CD4-positive, alpha-beta T cell treated with Interleukin-12 subunit alpha and Interleukin-12 subunit beta, for 1 hour (primary cell): ENCODE measurements around the gene RTBDN.

ENCODE experiments used
- DNase-seq: peaks from one replicate; pipeline ENCODE4 v3.0.0-alpha.2; 2020

Gene RTBDN

DNA sequence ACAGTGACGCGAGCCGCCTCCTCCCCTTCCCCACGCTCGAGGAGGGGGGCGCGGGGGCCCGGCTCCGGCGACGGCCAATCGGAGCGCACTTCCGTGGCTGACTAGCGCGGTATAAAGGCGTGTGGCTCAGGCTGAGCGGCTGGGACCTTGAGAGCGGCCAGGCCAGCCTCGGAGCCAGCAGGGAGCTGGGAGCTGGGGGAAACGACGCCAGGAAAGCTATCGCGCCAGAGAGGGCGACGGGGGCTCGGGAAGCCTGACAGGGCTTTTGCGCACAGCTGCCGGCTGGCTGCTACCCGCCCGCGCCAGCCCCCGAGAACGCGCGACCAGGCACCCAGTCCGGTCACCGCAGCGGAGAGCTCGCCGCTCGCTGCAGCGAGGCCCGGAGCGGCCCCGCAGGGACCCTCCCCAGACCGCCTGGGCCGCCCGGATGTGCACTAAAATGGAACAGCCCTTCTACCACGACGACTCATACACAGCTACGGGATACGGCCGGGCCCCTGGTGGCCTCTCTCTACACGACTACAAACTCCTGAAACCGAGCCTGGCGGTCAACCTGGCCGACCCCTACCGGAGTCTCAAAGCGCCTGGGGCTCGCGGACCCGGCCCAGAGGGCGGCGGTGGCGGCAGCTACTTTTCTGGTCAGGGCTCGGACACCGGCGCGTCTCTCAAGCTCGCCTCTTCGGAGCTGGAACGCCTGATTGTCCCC is 42.9 kb downstream of the RTBDN start, which contains the start of gene JUNB:
Gene JUNB (plus strand): TSS at position 142 of the 706 bp plus-strand sequence. CDS start 286 bp downstream, at position 428.
- peak; percentile 99 for DNase-seq

DNA sequence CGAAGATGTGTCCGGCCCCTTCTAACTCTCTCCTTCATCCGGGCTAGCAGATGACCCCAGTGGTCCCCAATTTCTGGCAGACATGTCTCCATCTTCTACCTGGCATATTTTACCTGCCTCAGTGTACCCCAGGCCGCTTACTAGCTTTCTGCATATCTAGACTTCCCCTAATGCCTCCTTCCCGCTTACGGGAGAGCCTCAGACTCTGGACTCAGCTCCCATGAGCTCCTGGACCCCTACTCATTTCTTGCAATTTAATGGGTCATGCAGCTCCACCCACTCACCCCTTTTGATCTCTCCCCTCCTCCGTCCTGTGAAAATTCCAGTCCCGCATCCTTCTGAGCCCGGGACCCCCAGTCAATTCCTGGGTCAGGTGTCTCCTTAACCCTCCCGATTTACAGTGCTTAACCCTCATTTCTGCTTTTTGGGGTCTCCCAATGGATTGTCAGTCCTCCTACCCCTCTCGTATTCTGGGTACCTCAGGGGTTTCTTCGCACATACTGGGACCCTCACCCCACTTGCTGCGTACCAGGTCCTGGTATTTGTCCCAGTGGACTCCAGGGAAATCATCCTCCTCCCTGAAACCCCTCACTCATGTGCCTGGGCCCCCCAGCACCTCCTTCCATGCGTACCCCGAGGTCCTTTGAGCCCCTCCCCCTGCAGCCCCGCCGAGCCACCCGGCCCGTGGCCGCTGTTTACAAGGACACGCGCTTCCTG is 43.6 kb downstream of the RTBDN start:
- DNase-seq: peak; percentile 36

DNA sequence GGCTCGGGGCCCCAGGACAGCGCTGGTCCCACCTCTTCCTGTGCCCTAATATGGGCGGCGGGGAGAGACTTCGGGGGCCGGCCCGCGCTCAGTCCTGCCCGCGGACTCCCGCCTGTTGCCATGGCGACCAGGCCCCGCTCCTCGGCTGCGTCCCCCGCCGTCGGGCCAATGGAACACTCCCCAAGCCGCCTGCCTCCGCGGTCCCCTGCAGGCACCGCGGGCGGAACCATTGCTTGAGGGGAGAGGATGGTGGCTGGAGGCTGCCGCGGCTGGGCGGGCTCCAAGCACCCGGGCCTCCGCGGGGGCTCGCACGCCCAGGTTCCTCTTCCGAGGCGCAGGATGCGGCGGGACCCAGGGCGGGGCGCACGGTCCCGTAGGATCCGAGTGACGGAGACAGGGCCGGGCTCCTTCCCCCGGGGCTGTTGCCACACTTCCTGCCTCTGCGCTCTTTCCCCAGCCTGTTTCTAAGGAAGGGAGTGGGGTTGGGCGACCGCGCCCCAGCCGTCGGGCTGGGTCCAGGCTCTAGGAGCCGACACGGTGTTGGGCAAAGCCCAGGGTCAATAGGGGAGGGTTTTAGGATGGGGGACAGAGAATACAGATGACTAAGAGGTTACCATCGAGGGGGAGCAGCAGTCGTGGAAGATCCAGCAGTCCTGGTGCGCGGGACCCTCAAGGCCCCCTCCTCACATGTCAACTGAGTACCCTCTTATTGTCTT is 44.3 kb downstream of the RTBDN start:
- DNase-seq: peak; percentile 98

DNA sequence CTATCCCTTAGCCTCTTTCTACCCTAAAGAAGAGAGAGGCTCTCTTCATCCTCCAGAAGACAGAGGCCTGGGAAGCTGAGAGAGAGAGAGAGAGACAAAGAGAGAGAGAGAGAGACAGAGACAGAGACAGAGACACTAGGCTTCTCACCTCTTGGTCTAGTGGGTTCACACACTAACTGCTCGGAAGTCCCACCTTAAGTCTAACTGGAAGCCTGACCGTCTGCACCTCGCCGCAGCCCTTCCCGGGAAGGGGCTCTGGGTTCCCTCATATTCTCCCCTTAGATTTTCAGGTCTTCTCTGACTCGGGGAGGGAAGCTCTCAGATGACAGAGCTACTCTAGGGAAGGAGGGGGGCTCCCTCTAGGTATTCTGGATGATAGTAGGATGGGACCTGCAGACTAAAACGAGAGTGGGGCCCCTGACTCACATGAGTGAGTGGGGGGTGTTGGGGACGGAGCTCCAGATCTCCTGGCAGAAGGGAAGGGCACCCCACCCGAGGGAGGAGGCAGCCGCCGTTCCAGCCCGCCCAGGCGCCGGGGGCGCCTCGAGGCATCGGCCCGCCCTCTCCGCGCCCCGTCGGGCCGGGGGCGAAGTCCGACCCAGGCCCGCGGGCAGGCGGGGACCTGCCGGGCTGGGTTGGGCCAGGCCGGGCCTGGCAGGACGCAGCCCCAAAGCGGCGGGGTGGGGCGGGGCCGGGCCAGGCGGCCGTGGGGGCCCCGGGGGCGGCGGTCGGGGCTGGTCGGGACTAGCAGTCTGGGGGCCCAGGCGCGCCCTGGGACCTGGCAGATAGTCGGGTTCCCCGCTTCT is 45.1 kb downstream of the RTBDN start:
- DNase-seq: no peak

DNA sequence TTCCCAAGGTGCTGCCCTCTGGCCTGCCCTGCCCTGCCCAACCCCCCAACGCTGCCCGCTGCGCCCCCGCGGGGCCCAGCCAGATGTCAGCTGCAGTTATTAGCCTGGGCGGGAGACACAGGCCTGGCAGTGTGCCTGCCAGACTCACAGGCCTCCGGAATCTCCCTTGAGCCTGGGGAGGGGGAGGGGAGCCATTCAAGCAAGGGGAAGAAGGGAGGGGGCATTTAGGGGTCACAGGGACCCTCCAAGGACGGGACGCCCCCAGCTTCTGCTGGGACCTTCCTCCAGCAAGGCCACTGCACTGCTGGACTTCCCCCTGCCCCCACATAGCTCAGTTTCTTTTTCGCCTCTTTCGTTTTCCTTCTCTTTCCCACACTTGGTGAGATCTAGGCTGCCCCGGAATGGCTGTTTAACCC is 45.7 kb downstream of the RTBDN start:
- DNase-seq: peak; percentile 81

DNA sequence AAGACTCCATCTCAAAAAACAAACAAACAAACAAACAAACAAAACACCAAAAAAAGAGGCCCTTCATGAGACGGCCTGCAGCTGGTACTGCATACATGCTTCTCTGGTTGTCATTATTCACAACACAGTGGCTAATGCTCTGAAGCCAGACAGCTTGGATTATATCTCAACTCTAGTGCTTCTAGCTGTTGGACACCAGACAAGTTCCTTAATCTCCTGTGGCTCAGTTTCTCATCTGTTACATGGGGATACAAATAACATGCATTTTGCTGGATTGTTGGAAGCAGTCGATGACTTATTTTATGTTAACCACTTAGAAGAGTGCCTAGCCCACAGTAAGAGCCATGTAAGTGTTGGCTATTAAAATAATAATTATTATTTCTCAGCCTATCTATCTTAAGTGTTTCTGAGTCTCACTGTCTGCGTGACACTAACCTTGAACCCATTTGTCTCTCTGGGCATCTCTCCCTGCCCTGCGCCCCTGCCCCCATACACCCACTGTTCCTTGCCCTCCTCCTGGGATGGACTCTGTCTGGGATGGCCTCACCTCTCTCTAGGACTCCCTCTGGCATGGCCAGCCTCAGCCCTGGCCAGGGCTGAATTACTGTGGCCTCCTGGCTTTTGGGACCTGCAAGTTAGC is 46.2 kb downstream of the RTBDN start:
- DNase-seq: no peak

DNA sequence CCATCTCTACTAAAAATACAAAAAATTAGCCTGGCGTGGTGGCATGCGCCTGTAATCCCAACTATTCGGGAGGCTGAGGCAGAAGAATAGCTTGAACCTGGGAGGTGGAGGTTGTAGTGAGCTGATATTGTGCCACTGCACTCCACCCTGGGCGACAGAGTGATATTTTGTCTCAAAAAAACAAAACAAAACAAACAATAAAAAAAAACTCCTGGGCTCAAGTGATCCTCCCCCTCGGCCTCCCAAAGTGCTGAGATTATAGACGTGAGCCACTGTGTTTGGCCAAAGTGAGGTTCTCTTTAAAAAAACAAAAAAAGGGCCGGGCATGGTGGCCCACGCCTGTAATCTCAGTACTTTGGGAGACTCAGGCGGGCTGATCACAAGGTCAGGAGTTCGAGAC is 46.9 kb downstream of the RTBDN start:
- DNase-seq: no peak

DNA sequence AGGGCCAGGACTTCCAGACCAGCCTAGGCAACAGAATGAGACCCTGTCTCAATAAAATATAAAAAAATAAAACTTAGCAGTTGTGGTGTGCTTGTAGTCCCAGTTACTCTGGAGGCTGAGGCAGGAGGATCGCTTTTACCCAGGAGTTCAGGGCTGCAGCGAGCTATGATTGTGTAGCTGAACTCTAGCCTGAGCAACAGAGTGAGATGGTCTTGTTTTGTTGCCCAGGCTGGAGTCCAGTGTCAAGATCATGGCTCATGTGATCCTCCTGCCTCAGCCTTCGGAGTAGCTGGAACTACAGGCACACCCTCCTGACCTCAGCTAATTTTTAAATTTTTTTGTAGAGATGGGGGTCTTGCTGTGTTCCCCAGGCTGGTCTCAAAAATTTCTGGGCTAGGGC is 47.4 kb downstream of the RTBDN start:
- DNase-seq: no peak

DNA sequence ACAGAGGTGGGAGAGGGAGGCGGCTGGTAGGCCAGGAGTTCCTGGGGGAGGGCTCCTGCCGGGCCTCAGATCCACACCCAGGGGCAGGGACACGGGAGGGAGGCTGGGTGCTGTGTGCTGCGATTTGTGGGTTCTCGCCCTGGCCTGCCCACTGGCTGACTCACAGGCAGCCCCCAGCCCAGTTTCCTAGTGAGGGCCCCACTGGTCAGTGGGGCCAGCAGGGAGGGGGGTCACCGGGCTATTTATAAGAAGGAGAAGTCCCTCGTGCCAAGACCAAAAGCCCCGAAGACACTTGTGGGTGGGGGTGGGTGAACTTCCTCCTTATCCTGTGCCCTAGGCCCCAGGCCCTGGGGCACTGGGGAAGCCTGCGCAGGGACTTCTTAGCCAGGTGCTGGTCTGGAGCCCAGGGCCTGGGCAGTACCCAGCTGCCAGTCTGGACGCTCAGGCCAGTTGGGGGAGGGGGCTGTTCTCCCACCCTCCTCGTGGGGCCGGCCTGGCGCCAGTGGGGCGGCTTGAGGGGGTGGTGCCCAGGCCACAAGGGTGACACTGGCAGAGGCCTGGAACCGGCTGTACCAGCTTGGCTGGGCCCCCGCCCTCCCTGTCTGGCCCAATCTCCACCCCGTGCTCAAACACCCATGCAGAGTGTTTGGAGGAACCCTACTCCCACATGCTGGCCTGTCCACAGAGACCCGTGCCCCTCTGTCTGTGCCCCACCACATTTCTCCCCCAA is 48.1 kb downstream of the RTBDN start:
- peak; percentile 42 for DNase-seq

DNA sequence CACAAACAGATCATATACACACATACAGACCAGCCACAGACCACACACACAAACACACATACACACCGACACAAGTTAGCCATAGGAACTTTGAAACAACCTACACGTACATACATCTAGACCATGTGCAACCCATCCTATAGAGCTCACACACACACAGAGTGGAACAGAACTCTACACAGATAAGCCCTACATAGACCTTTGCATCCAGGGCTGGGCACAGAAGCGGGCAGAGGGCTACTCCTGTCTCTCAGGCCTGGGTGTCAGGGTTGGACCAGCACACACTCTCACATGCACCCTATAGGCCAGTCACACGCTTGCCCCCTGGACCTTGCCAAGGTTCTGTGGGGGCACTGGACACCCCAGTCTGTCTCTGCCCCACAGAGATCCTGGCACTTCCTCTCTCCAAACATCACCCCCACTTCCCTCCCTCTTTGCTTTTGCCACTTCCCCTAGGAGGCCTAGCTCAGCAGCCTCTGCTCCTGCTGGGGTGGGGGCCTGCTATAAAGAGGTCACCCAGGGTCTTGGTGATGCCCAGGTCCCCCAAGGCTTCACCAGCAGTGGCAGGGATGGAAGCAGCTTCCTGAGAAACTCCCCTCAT is 48.8 kb downstream of the RTBDN start:
- DNase-seq: peak; percentile 33

DNA sequence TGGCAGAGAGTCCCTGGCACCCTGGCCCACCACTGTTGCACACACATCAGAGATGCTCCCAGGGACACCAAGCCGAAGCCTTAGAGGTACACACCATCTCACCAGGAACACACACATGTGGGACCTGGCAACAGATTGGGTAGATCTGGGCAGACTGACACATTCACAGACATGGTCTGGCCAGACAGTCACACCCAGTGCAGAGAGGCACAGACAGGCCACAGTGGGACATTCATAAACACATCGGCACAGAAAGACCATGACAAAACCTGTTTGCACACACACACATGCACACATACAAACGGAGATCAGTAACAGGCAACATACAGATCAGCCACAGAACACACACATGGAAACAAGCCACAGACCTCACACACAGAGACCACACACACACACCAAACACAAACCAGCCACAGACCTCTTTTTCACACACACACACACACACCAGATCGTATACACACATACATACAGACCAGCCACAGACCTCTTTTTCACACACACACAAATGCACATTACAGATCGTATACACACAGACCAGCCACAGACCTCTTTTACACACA is 49.4 kb downstream of the RTBDN start:
- DNase-seq: peak; percentile 80

DNA sequence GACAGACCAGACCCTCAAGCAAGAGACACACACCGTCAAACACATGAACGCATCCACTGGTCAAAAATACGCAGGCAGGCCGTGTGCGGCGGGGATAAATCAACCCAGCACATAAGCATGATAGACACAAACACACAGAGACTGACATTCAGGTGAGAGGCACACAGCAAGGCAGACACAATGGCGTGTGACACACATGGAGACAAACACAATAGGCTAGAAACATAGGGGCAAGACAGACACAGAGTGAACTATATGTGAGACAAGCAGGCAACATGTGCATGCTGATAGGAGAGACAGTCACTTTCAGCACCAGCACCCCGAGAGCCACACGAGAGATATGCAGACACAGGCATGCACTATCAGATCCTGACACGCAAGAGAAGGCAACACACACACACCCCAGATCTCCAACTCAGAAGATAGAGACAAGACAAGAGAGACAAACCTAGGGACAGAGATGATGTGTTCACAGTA is 49.9 kb downstream of the RTBDN start:
- peak; percentile 45 for DNase-seq

DNA sequence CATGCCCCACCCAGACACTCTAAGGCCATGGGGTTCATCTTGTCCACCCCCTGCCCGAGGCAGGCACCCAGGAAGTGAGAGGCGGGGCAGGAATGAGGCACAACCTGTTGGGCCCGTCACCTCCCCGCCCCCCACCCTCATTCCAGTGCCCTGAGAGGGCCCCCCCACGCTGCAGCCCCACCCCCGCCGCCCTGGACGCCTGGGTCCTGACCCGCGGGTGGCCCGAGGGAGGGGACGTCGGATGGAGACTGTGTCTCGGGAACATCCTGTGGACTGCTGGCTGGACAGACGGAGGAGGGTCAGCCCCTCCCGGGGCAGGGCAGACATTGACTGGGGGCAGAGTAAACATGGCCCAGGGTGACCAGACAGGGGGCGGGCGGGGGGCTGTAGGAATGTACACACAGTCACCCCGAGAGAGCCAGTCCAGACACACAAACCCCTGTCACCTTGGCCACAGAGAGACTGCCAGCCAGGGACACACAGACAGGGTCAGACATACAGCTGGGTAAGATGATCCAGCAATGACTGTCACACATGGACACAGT is 50.5 kb downstream of the RTBDN start:
- peak; percentile 41 for DNase-seq

DNA sequence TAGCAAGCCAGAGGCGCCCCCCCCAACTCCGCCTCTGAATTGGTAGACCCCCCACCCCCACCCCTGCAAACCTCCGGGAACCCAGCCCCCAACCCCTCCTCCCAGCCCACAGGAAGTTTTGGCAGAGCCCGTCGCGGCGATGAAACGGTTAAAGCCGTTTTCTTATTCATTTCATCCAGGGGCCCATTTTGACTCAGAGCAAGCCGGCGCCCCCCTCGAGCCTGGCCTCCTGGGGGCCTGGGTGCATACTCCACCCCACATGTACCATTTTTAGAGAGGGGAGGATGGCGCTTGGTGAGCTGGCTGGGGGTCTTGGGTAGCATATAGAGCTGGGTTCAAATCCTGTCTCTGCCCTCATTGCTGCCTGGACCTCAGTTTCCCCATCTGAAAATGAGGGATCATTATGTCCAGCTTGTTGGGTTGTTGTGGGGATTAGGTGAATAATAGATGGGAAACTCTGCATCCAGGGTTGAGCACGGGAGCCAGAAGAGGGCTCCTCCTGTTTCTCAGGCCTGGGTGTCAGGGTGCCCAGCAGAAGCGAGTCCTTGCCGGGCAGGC is 51.0 kb downstream of the RTBDN start:
- peak; percentile 40 for DNase-seq

DNA sequence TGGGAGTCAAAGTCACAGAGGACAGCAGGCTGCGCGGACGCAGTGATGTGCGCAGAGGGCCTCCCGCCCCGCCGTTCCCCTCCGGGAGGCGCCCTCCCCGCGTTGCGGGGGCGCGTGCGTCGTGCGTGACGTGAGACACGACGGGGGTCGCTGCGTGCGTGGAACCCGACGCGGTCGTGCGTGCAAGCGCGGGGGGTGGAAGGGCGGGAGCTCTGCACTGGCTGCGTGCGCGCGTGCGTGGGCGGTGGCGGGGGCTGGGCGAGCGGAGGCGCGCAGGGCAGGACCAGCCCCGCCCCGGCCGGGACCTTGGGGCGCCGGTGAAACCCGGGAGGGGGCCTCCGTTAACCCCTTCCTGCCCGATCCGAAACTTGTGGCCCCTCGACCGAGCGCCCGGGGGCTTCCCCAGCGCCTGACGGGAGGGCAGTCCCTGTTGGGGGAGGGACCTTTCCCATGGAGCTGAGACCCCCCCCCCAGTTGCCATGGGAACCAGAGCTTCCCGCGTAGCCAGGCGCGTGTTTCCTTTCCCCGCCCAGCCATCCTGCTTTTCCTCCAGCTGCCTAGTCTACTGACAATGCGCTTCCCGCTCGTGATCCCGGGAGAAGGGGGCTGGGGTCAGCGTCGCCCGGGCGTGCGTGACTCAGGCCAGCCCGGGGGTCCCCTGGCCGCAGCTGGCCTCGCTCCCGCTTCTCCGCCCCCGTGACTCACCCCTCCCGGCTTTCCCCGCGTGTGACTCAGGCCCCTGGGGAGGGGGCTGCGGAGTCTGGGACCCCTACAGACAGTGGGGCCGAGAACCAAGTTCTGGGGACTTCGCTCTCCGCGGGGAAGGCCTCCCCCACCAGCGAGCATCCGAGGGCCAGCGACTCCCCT is 51.7 kb downstream of the RTBDN start:
- peak; percentile 94 for DNase-seq

DNA sequence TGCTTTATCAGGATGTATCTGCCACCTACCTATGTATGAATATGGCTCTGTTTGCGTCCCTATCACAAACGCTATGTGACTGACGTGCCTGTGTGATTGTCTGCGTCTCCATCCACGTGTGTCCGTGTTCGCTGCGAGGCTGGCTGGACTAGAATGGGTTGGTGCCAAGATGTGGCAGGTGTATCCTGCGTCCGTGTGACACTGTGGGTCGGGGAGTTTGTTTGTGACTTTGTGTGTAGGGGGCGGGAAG is 52.3 kb downstream of the RTBDN start:
- DNase-seq: no peak

DNA sequence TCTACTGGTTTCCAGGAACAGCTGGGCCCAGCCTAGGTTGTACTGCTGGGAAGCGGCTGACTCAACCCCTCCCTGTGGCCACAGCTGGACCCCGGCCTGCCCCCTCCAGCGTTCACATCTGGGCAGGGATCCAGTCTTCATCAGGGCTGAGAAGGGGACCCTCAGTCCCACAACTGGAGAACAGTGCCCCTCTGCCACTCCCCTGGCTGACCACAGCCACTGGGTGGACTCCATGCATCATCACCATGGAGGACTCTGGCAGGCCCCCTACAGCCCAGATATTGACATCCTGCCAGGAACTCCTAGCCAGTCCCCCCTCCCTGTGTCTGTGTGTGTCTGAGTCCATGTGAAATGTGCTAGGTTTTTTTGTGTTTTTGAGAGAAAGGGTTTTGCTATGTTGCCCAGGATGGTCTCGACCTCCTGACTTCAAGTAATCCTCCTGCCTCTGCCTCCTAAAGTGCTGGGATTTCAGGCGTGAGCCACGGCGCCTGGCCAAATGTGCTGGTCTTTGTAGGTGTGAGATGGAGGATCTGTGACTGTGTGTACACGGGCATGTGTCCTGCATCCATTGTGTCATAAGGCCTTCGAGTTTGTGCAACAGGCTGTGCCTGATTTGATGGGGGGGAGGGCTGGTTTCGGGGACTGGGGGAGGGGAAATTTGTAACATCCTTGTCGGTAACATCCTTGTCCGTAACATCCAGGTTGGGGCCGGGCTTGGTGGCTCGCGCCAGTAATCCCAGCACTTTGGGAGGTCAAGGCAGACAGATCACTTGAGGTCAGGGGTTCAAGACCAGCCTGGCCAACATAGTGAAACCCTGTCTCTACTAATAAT is 55.0 kb downstream of the RTBDN start:
- DNase-seq: peak; percentile 26

DNA sequence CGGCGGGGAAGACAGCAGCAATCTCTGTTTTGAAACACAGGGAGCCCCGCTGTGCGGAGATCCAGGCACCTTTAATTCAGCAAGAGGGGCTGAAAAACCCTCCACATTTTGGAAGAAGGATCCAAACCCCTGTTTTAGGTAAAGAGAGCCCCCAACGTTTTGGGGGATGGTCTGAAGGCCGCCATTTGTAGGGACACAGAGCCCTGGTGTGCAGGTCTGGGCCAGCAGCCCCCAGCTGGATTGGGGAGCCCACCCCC is 55.5 kb downstream of the RTBDN start:
- no peak for DNase-seq
